Activated CD4-positive, alpha-beta T cell treated with anti-CD3 and anti-CD28 coated beads, Interleukin-10, Interleukin-2, amounts not matched to agents 100 ng/mL and 50 ng/mL, durations not matched to agents 16 hours and 8 hours (primary cell): ENCODE data around the gene CD22.

Experiments
- DNase-seq: peaks from one replicate; pipeline ENCODE4 v3.0.0-alpha.2; 2020

Gene CD22

DNA sequence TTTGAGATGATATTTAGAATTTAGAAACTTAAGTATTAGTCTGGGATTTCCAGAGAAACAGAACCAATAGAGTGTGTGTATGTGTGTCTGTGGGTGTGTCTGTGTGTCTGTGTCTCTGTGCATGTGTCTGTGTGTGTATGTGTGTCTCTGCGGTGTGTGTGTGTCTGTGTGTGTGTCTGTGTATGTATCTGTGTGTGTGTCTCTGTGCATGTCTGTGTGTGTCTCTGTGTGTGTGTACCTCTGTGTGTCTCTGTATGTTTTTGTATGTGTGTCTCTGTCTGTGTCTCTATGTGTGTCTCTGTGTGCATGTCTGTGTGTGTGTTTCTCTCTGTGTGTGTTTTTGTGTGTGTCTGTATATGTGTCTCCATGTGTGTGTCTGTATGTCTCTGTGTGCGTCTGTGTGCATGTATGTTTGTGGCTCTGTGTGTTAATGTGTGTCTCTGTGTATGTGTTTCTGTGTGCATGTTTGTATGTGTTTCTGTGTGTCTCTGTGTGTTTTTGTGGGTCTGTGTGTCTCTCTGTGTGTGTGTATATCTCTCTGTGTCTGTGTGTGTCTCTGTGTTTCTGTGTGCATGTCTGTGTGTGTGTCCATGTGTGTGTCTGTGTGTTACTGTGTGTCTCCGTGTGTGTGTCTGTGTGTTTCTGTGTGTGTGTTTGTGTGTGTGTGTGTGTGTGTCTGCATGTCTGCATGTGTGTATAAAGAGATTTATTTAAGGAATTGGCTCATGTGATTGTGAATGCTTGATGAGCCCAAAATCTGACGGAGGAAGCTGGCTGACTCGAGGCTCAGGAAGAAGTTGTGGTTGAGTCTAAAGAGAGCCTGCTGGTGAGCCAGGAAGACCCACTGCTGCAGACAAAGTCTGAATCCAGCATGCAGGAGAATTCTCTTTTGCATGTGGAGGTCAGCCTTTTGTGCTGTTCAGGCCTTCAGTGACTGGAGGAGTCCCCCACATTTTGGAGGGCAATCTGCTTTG is 64.0 kb downstream of the CD22 start:
- no peak for DNase-seq

DNA sequence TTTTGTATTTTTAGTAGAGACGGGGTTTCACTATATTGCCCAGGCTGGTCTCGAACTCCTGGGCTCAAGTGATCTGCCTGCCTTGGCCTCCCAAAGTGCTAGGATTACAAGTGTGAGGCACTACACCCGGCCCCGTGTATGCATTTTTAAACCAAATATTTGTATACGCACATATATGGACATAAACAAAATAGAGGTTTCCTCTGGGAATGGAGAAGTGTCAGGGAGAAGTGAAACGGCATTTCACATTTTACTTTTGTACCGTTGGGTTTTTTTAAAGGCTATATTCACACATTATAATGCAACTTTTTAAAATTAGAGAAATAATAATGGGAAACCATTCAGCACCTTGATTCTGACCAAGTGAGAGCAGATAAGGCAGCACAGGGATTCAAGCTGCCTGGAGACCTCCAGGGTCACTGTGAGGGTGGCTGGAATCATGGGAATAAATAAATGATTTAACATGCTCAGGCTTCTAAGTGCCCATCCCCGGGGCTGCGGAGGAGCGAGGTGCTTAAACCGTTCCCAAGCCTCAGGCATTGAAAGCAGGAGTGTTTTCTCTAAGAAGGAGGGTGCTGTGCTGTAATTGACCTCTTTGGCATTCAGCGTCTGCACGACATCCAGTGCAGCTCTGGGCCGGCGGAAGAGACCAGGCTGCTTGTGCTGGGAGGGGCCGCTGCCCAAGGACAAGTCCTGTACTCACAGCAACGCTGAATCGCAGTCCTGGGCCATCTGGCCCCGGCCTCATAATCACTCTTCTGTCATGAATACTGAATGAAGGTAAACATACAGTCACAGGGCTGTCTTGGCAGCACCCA is 66.6 kb downstream of the CD22 start:
- no peak for DNase-seq

DNA sequence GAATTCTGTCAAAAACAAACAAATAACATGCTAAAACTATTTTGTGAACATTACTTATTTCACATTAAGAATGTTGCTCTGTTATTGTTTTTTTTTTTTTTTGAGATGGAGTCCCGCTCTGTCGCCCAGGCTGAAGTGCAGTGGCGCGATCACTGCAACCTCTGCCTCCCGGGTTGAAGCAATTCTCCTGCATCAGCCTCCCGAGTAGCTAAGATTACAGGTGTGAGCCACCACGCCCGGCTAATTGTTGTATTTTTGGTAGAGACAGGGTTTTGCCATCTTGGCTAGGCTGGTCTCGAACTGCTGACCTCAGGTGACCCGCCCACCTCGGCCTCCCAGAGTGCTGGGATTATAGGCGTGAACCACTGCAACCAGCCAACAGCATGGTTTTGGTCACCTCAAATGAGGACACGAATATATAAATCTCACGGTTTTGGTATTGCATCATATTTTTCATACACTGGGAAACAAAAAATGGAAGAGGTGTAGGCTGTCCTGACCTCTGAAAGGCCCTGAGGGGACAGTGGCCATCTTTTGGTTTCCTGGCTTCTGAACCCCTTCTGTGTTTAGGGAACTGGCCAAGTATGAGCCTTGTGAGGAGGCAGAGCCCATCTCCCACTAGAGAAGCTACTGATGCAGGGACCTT is 67.4 kb downstream of the CD22 start:
- DNase-seq = no peak
